Placental epithelial cell (primary cell): ENCODE data around the gene ABHD5. TPM values are rescaled to one million over a fixed set of nuclear protein-coding genes. Genes with fewer than 3 reads are reported as not detected.

Experiments
- total RNA-seq: library from RNA; depleted of rRNA; stranded (reverse); fragments of >200 nt; gene quantifications from 2 replicates; pipeline ENCODE4 v1.2.3, GENCODE V29; 2012

Gene ABHD5
- total RNA-seq = 13.3 and 34.3 TPM in 2 replicates

GRCh38 chr3:43690400-43691119, at the start of gene ABHD5:
Gene ABHD5 (plus strand): TSS chr3:43690938. CDS start chr3:43690993, 55 bp downstream.

Other genes starting within 250 kb of the ABHD5 start
- gene ANO10, start 68.9 kb upstream of the ABHD5 start, total RNA-seq = 34.5 and 42.2 TPM in 2 replicates